Type B pancreatic cell (in vitro differentiated cells): Measurements from ENCODE around the gene TEX11. TPM values are rescaled to one million over a fixed set of nuclear protein-coding genes. Genes with fewer than 3 reads are reported as not detected.
"Not testable (repeated sequence)": the region's sequence is repeated elsewhere in the genome, so short reads cannot be mapped to it uniquely, and the experiment has no call there.

Source experiments
- DNase-seq: peaks from one replicate; pipeline ENCODE4 v3.0.0; 2021; ENCODE audit warnings: mixed read lengths; ENCODE audit not compliant: unreplicated experiment; ENCODE audit errors: extremely low spot score
- H3K27ac Mint-ChIP-seq: 2 replicates; pipeline ENCODE4 v1.8.0; 2021; ENCODE audit warnings: mild to moderate bottlenecking, mixed read lengths
- H3K27me3 Mint-ChIP-seq: 2 replicates; pipeline ENCODE4 v1.8.0; 2021; ENCODE audit warnings: mixed read lengths
- H3K36me3 Mint-ChIP-seq: 2 replicates; pipeline ENCODE4 v1.8.0; 2021; ENCODE audit warnings: mixed read lengths
- H3K4me1 Mint-ChIP-seq: one replicate; pipeline ENCODE4 v1.8.0; 2021; ENCODE audit warnings: mixed read lengths; ENCODE audit not compliant: unreplicated experiment
- H3K4me3 Mint-ChIP-seq: 2 replicates; pipeline ENCODE4 v1.8.0; 2021; ENCODE audit warnings: mild to moderate bottlenecking, mixed read lengths
- H3K9me3 Mint-ChIP-seq: 2 replicates; pipeline ENCODE4 v1.8.0; 2021; ENCODE audit warnings: mixed read lengths
- total RNA-seq: library from RNA; stranded (reverse); gene quantifications from 2 replicates; pipeline ENCODE4 v1.2.1, GENCODE V29; 2021; ENCODE audit warnings: low replicate concordance
- TF ChIP-seq, protein P1 (sequence below): fragments of 200-600 bp; sonication (generic); conservative IDR thresholded peaks from 2 replicates; pipeline ENCODE4 v1.5.0; 2021; ENCODE audit warnings: antibody characterized with exemption, mild to moderate bottlenecking

The TEX11 gene
- total RNA-seq, 1 donor from 2014 or later: not detected

GRCh38 chrX:70592091-70592490 lies 316.4 kb downstream of the TEX11 start:
- no peaks in the 10 kb centered on the region for H3K9me3 Mint-ChIP-seq
- TF ChIP-seq, protein P1, sequence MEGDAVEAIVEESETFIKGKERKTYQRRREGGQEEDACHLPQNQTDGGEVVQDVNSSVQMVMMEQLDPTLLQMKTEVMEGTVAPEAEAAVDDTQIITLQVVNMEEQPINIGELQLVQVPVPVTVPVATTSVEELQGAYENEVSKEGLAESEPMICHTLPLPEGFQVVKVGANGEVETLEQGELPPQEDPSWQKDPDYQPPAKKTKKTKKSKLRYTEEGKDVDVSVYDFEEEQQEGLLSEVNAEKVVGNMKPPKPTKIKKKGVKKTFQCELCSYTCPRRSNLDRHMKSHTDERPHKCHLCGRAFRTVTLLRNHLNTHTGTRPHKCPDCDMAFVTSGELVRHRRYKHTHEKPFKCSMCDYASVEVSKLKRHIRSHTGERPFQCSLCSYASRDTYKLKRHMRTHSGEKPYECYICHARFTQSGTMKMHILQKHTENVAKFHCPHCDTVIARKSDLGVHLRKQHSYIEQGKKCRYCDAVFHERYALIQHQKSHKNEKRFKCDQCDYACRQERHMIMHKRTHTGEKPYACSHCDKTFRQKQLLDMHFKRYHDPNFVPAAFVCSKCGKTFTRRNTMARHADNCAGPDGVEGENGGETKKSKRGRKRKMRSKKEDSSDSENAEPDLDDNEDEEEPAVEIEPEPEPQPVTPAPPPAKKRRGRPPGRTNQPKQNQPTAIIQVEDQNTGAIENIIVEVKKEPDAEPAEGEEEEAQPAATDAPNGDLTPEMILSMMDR: no peak
- H3K4me1 Mint-ChIP-seq: no peaks in the 10 kb centered on the region
- no peak overlapping the region for H3K4me3 Mint-ChIP-seq
- no peaks in the 10 kb centered on the region for H3K36me3 Mint-ChIP-seq
- DNase-seq: no peak
- no peaks in the 10 kb centered on the region for H3K27me3 Mint-ChIP-seq
- no peak overlapping the region for H3K27ac Mint-ChIP-seq

- not testable (repeated sequence) for H3K36me3 Mint-ChIP-seq, H3K4me3 Mint-ChIP-seq, H3K27ac Mint-ChIP-seq, H3K4me1 Mint-ChIP-seq, H3K9me3 Mint-ChIP-seq, H3K27me3 Mint-ChIP-seq, DNase-seq
Observed at GRCh38 chrX:70587158-70587557, 321.4 kb downstream of the TEX11 start.

- H3K4me3 Mint-ChIP-seq: no peak overlapping the region
- H3K9me3 Mint-ChIP-seq: peaks cover 10% of the 10 kb centered on the region
- H3K36me3 Mint-ChIP-seq: no peaks in the 10 kb centered on the region
- no peak for DNase-seq
- H3K27ac Mint-ChIP-seq: no peak overlapping the region
- H3K27me3 Mint-ChIP-seq: no peaks in the 10 kb centered on the region
- TF ChIP-seq, protein P1: no peak
- no peaks in the 10 kb centered on the region for H3K4me1 Mint-ChIP-seq
Observed at GRCh38 chrX:70577442-70577841, 331.1 kb downstream of the TEX11 start.

- H3K27ac Mint-ChIP-seq, DNase-seq, H3K36me3 Mint-ChIP-seq, H3K4me1 Mint-ChIP-seq, H3K27me3 Mint-ChIP-seq, H3K9me3 Mint-ChIP-seq, H3K4me3 Mint-ChIP-seq: not testable (repeated sequence)
Observed at GRCh38 chrX:70569922-70570576, 338.5 kb downstream of the TEX11 start.

- DNase-seq: no peak
- Mint-ChIP-seq H3K4me3 (no peak overlapping the region), H3K27ac (no peak overlapping the region), H3K36me3 (no peaks in the 10 kb centered on the region), H3K9me3 (no peaks in the 10 kb centered on the region), H3K27me3 (no peaks in the 10 kb centered on the region), H3K4me1 (no peaks in the 10 kb centered on the region)
- TF ChIP-seq, protein P1: no peak
Observed at GRCh38 chrX:70554948-70555347, 353.6 kb downstream of the TEX11 start.

- Mint-ChIP-seq H3K9me3 (no peaks in the 10 kb centered on the region), H3K27me3 (no peaks in the 10 kb centered on the region), H3K4me3 (no peak overlapping the region), H3K27ac (no peak overlapping the region), H3K4me1 (no peaks in the 10 kb centered on the region), H3K36me3 (no peaks in the 10 kb centered on the region)
- no peak for DNase-seq
- TF ChIP-seq, protein P1: no peak
Observed at GRCh38 chrX:70554523-70554922, 354.0 kb downstream of the TEX11 start.

DNA sequence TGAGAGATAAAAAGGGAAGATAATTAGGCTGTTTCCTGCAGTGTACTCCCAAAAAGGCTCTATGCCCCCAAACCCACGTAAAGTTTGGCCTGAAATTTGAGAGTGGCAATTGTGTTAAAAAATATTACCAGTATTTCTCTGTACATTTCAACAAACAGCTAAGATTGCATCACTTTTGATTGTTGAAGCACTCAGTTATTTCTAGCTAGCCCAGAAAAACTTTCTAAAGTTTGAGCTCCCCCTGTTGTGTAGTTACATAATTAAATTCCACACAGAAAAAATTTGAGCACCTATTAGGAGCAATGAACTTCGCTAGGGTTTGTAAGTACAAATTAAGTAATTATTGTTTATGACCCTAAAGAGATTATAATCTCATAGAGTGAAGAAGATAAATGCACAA lies 354.4 kb downstream of the TEX11 start:
- H3K4me1 Mint-ChIP-seq: no peaks in the 10 kb centered on the region
- no peak for DNase-seq
- TF ChIP-seq, protein P1: no peak
- H3K4me3 Mint-ChIP-seq: no peak overlapping the region
- H3K9me3 Mint-ChIP-seq: no peaks in the 10 kb centered on the region
- no peaks in the 10 kb centered on the region for H3K36me3 Mint-ChIP-seq
- H3K27me3 Mint-ChIP-seq: no peaks in the 10 kb centered on the region
- no peak overlapping the region for H3K27ac Mint-ChIP-seq
